ENCODE results near the gene CYSRT1.
"Not testable (repeated sequence)": the region's sequence is repeated elsewhere in the genome, so short reads cannot be mapped to it uniquely, and the experiment has no call there.

The CYSRT1 gene

GRCh38 chr9:137253717-137254623 is 29.0 kb downstream of the CYSRT1 start:
- DNase-seq: no peak

- DNase-seq: peak; percentile 46
These were observed 29.9 kb downstream of the CYSRT1 start, which contains the start of gene NELFB for GRCh38 chr9:137254624-137255447. TSS of gene NELFB (plus strand) at chr9:137255327.

- DNase-seq: no peak
These were observed 30.6 kb downstream of the CYSRT1 start for GRCh38 chr9:137255448-137256114.

- DNase-seq: no peak
These were observed 31.4 kb downstream of the CYSRT1 start for GRCh38 chr9:137256362-137256761.

- DNase-seq: no peak
These were observed 31.9 kb downstream of the CYSRT1 start for GRCh38 chr9:137256856-137257255.

- not testable (repeated sequence) for DNase-seq
These were observed 37.4 kb downstream of the CYSRT1 start for GRCh38 chr9:137262173-137262908.

- DNase-seq: no peak
These were observed 37.9 kb downstream of the CYSRT1 start for GRCh38 chr9:137262909-137263285.

- DNase-seq: no peak
These were observed 38.5 kb downstream of the CYSRT1 start for GRCh38 chr9:137263506-137263905.

- no peak for DNase-seq
These were observed 39.1 kb downstream of the CYSRT1 start for GRCh38 chr9:137264067-137264466.

GRCh38 chr9:137265496-137266161 is 40.7 kb downstream of the CYSRT1 start:
- DNase-seq: no peak

GRCh38 chr9:137266162-137266527 is 41.2 kb downstream of the CYSRT1 start:
- no peak for DNase-seq

GRCh38 chr9:137266585-137267453 is 41.8 kb downstream of the CYSRT1 start:
- DNase-seq: no peak

GRCh38 chr9:137267933-137268355 is 43.0 kb downstream of the CYSRT1 start:
- no peak for DNase-seq

GRCh38 chr9:137268538-137269201 is 43.7 kb downstream of the CYSRT1 start:
- no peak for DNase-seq

GRCh38 chr9:137269231-137269772 is 44.3 kb downstream of the CYSRT1 start:
- no peak for DNase-seq

GRCh38 chr9:137270929-137271695 is 46.1 kb downstream of the CYSRT1 start:
- DNase-seq: no peak

GRCh38 chr9:137271696-137272076 is 46.7 kb downstream of the CYSRT1 start:
- DNase-seq: no peak

- DNase-seq: no peak
These were observed 47.5 kb downstream of the CYSRT1 start for GRCh38 chr9:137272241-137273094.

Measured in NCI-H1417 treated with DMSO at 0.1 percent for 48 hours (cell line).